Umbilical cord (tissue), 2 donors: ENCODE results near the gene NOC2L. TPM values are rescaled to one million over a fixed set of nuclear protein-coding genes. Genes with fewer than 3 reads are reported as not detected.
A peak's percentile ranks its signal among the peaks of the same experiment; 100 is the strongest.

ENCODE experiments used
- DNase-seq: peaks from one replicate; pipeline ENCODE4 v3.0.0-alpha.2; 2015; ENCODE audit warnings: low spot score
- total RNA-seq: library from RNA; depleted of rRNA; stranded (reverse); fragments of >200 nt; gene quantifications from one replicate; pipeline ENCODE4 v1.2.3, GENCODE V29; 2014; ENCODE audit warnings: low replicate concordance; ENCODE audit not compliant: insufficient read depth

The NOC2L gene
- total RNA-seq, 1 donor from 2014 or later: 26.2 TPM

- peak; percentile 54 for DNase-seq
These were observed 16.1 kb downstream of the NOC2L start for GRCh38 chr1:942864-943533.

GRCh38 chr1:942411-942821, 16.6 kb downstream of the NOC2L start:
- no peak for DNase-seq

- DNase-seq: peak; percentile 88
These were observed 17.3 kb downstream of the NOC2L start for GRCh38 chr1:941588-942383.

- DNase-seq: no peak
These were observed 18.0 kb downstream of the NOC2L start for GRCh38 chr1:941015-941587.

GRCh38 chr1:940107-941014, 18.7 kb downstream of the NOC2L start:
- DNase-seq: peak; percentile 72

GRCh38 chr1:939511-940106, 19.4 kb downstream of the NOC2L start:
- DNase-seq: no peak

- DNase-seq: no peak
These were observed 20.2 kb downstream of the NOC2L start for GRCh38 chr1:938711-939489.

GRCh38 chr1:938088-938683, 20.9 kb downstream of the NOC2L start:
- no peak for DNase-seq

GRCh38 chr1:937521-937920, 21.5 kb downstream of the NOC2L start:
- DNase-seq: no peak

- no peak for DNase-seq
These were observed 22.4 kb downstream of the NOC2L start for GRCh38 chr1:936348-937264.

GRCh38 chr1:935751-936231, 23.3 kb downstream of the NOC2L start:
- DNase-seq: peak; percentile 59

- no peak for DNase-seq
These were observed 23.9 kb downstream of the NOC2L start for GRCh38 chr1:934991-935750.

- no peak for DNase-seq
These were observed 25.5 kb downstream of the NOC2L start for GRCh38 chr1:933603-933940.

- DNase-seq: no peak
These were observed 26.1 kb downstream of the NOC2L start for GRCh38 chr1:932776-933602.

GRCh38 chr1:932173-932510, 26.9 kb downstream of the NOC2L start:
- no peak for DNase-seq

GRCh38 chr1:931380-932172, 27.5 kb downstream of the NOC2L start:
- DNase-seq: no peak
